DND-41 (cell line): Measurements from ENCODE around the gene IFT88.

Source experiments
- ATAC-seq: fragments of 200-7000 bp; cut with Tn5 transposase; 3 replicates; pipeline ENCODE4 v1.9.1; 2021; ENCODE audit warnings: low read depth; ENCODE audit not compliant: insufficient read depth
- DNase-seq: peaks from one replicate; pipeline ENCODE4 v3.0.0-alpha.2; 2020
- H2AFZ ChIP-seq: 2 replicates; pipeline ENCODE4 v1.6.0; 2012; ENCODE audit warnings: low read depth, low read length
- H3K27ac ChIP-seq: 2 replicates; pipeline ENCODE4 v1.5.1; 2012; ENCODE audit warnings: low read length, inconsistent platforms
- H3K27me3 ChIP-seq: fragments of 200-600 bp; sonication (generic); 2 replicates; pipeline ENCODE4 v1.6.0; 2012; ENCODE audit warnings: low read length, mild to moderate bottlenecking, inconsistent platforms; ENCODE audit not compliant: insufficient read depth, poor library complexity
- H3K36me3 ChIP-seq: 2 replicates; pipeline ENCODE4 v1.5.1; 2012; ENCODE audit warnings: low read length, inconsistent platforms; ENCODE audit not compliant: insufficient read depth
- H3K4me1 ChIP-seq: 2 replicates; pipeline ENCODE4 v1.5.1; 2012; ENCODE audit warnings: mild to moderate bottlenecking, low read length; ENCODE audit not compliant: insufficient read depth
- H3K4me2 ChIP-seq: 2 replicates; pipeline ENCODE4 v1.6.0; 2012; ENCODE audit warnings: mild to moderate bottlenecking, moderate library complexity, low read length, inconsistent platforms; ENCODE audit not compliant: insufficient read depth
- H3K4me3 ChIP-seq, 2 experiments: fragments of 200-600 bp in 1 of 2; shearing (Covaris generic) in 1 of 2; 2 replicates each; pipeline ENCODE4 v1.5.1; 2012 to 2016; ENCODE audit warnings: inconsistent platforms in 2 of 2, low read length in 2 of 2, mild to moderate bottlenecking in 2 of 2, low read depth in 1 of 2, moderate library complexity in 1 of 2
- H3K79me2 ChIP-seq: 2 replicates; pipeline ENCODE4 v1.6.0; 2012; ENCODE audit warnings: low read length, inconsistent platforms; ENCODE audit not compliant: insufficient read depth
- H3K9ac ChIP-seq: 2 replicates; pipeline ENCODE4 v1.6.0; 2012; ENCODE audit warnings: low read depth, mild to moderate bottlenecking, inconsistent platforms, low read length, moderate library complexity
- H3K9me3 ChIP-seq: 2 replicates; pipeline ENCODE4 v1.5.1; 2012; ENCODE audit warnings: low read length, moderate library complexity, mild to moderate bottlenecking, inconsistent platforms; ENCODE audit not compliant: insufficient read depth, severe bottlenecking
- H4K20me1 ChIP-seq: 2 replicates; pipeline ENCODE4 v1.6.0; 2012; ENCODE audit warnings: low read length; ENCODE audit not compliant: insufficient read depth
- CTCF ChIP-seq: IDR thresholded peaks from 2 replicates; pipeline ENCODE4 v1.5.1; 2012; ENCODE audit warnings: borderline replicate concordance, low read length, moderate library complexity, mild to moderate bottlenecking; ENCODE audit not compliant: poor library complexity, severe bottlenecking; ENCODE audit errors: extremely low read depth
- EZH2 ChIP-seq: IDR thresholded peaks from 3 replicates; pipeline ENCODE4 v1.6.1; 2012; ENCODE audit warnings: borderline replicate concordance, low read depth, mild to moderate bottlenecking, moderate library complexity, low read length, inconsistent platforms; ENCODE audit not compliant: severe bottlenecking

IFT88 gene

GRCh38 chr13:20573186-20573585, 6.2 kb downstream of the IFT88 start:
- H3K36me3 ChIP-seq: peaks cover 9% of the 10 kb centered on the region
- no peak overlapping the region for H2AFZ ChIP-seq
- H3K9ac ChIP-seq: no peak overlapping the region
- TF ChIP-seq EZH2 (no peak), CTCF (no peak)
- peaks cover 2% of the 10 kb centered on the region for H3K9me3 ChIP-seq
- no peak overlapping the region for H3K4me2 ChIP-seq
- peaks cover 3% of the 10 kb centered on the region for H3K4me1 ChIP-seq
- no peaks in the 10 kb centered on the region for H4K20me1 ChIP-seq
- DNase-seq (no peak), ATAC-seq (no peak)
- H3K27ac ChIP-seq: no peak overlapping the region
- peaks cover 17% of the 10 kb centered on the region; the same call in 1 of the 2 replicates for H3K79me2 ChIP-seq
- no peak overlapping the region for H3K4me3 ChIP-seq
- H3K27me3 ChIP-seq: no peaks in the 10 kb centered on the region

GRCh38 chr13:20573636-20574035, 6.7 kb downstream of the IFT88 start:
- H3K9ac ChIP-seq: no peak overlapping the region
- H3K27me3 ChIP-seq: no peaks in the 10 kb centered on the region
- no peak overlapping the region for H2AFZ ChIP-seq
- no peaks in the 10 kb centered on the region for H3K4me1 ChIP-seq
- H3K36me3 ChIP-seq: peaks cover 13% of the 10 kb centered on the region
- TF ChIP-seq EZH2 (no peak), CTCF (no peak)
- ATAC-seq (no peak), DNase-seq (no peak)
- peaks cover 13% of the 10 kb centered on the region; the same call in 1 of the 2 replicates for H3K79me2 ChIP-seq
- no peak overlapping the region for H3K4me2 ChIP-seq
- H3K27ac ChIP-seq: no peak overlapping the region
- peaks cover 2% of the 10 kb centered on the region for H3K9me3 ChIP-seq
- H4K20me1 ChIP-seq: no peaks in the 10 kb centered on the region
- H3K4me3 ChIP-seq: no peak overlapping the region

GRCh38 chr13:20579191-20579590, 12.2 kb downstream of the IFT88 start:
- peaks cover 2% of the 10 kb centered on the region; the same call in 1 of the 2 replicates for H3K79me2 ChIP-seq
- DNase-seq (no peak), ATAC-seq (no peak)
- H3K27ac ChIP-seq: no peak overlapping the region
- H3K36me3 ChIP-seq: peaks cover 34% of the 10 kb centered on the region
- no peaks in the 10 kb centered on the region for H3K27me3 ChIP-seq
- TF ChIP-seq EZH2: no peak
- no peak for TF ChIP-seq CTCF
- H3K4me2 ChIP-seq: no peak overlapping the region
- H3K4me3 ChIP-seq: no peak overlapping the region
- H2AFZ ChIP-seq: no peak overlapping the region
- H3K4me1 ChIP-seq: no peaks in the 10 kb centered on the region
- peaks cover 9% of the 10 kb centered on the region for H3K9me3 ChIP-seq
- no peak overlapping the region for H3K9ac ChIP-seq
- H4K20me1 ChIP-seq: no peaks in the 10 kb centered on the region

- H3K79me2 ChIP-seq: peaks cover 2% of the 10 kb centered on the region; the same call in 1 of the 2 replicates
- H2AFZ ChIP-seq: no peak overlapping the region
- no peak overlapping the region for H3K4me2 ChIP-seq
- H3K27me3 ChIP-seq: no peaks in the 10 kb centered on the region
- peaks cover 17% of the 10 kb centered on the region for H3K9me3 ChIP-seq
- ATAC-seq (no peak), DNase-seq (no peak)
- no peak overlapping the region for H3K9ac ChIP-seq
- H3K4me3 ChIP-seq: no peak overlapping the region
- peaks cover 41% of the 10 kb centered on the region for H3K36me3 ChIP-seq
- H3K27ac ChIP-seq: no peak overlapping the region
- H4K20me1 ChIP-seq: no peaks in the 10 kb centered on the region
- TF ChIP-seq EZH2 (no peak), CTCF (no peak)
- H3K4me1 ChIP-seq: no peaks in the 10 kb centered on the region
Measured at GRCh38 chr13:20580257-20580656, 13.3 kb downstream of the IFT88 start.
